MCF 10A (cell line): ENCODE data around the gene NFAT5. TPM values are rescaled to one million over a fixed set of nuclear protein-coding genes. Genes with fewer than 3 reads are reported as not detected.

Experiments used
- BruUV-seq: library from RNA; stranded (reverse); fragments of 400-500 nt; replicated peaks from 2 replicates; lab custom pipeline; 2021; lab: Mats Ljungman, UMichigan
- CTCF ChIA-PET: fragments of 300-600 bp; sonication (Branson Sonifier 250); formaldehyde crosslinking; extraction: SDS; loops from one replicate; lab custom pipeline; 2021; ENCODE audit warnings: antibody characterized with exemption, inconsistent platforms; lab: Yijun Ruan, JAX
- POLR2A ChIA-PET: fragments of 300-600, 350-650 bp; sonication (Branson Sonifier 250); formaldehyde crosslinking; extraction: SDS; loops from one replicate; lab custom pipeline; 2020; ENCODE audit warnings: antibody characterized with exemption, inconsistent platforms; lab: Yijun Ruan, JAX
- DNase-seq: peaks from one replicate; pipeline ENCODE4 v3.0.0-alpha.2; 2018; ENCODE audit not compliant: unreplicated experiment
- H3K27ac Mint-ChIP-seq: one replicate; pipeline ENCODE4 v1.8.0; 2022; ENCODE audit warnings: mild to moderate bottlenecking, low read depth, mixed read lengths; ENCODE audit not compliant: unreplicated experiment
- H3K27me3 Mint-ChIP-seq: one replicate; pipeline ENCODE4 v1.8.0; 2022; ENCODE audit warnings: mixed read lengths; ENCODE audit not compliant: insufficient read depth, unreplicated experiment
- H3K36me3 Mint-ChIP-seq: one replicate; pipeline ENCODE4 v1.8.0; 2022; ENCODE audit warnings: mild to moderate bottlenecking, moderate library complexity, mixed read lengths; ENCODE audit not compliant: insufficient read depth, unreplicated experiment
- H3K4me1 Mint-ChIP-seq: one replicate; pipeline ENCODE4 v1.8.0; 2022; ENCODE audit warnings: mixed read lengths; ENCODE audit not compliant: insufficient read depth, unreplicated experiment
- H3K4me3 Mint-ChIP-seq: one replicate; pipeline ENCODE4 v1.8.0; 2022; ENCODE audit warnings: mild to moderate bottlenecking, moderate library complexity, mixed read lengths; ENCODE audit not compliant: unreplicated experiment
- H3K9me3 Mint-ChIP-seq: one replicate; pipeline ENCODE4 v1.8.0; 2022; ENCODE audit warnings: mixed read lengths; ENCODE audit not compliant: unreplicated experiment
- intact Hi-C: fragments of 100-400 bp; cut with micrococcal nuclease; formaldehyde crosslinking; loops from 2 replicates; pipeline ENCODE4 v1.14.1; 2022
- total RNA-seq: library from RNA; stranded (reverse); gene quantifications from 2 replicates; pipeline ENCODE4 v1.2.3, GENCODE V29; 2022
- TF ChIP-seq, protein P1 (sequence below): fragments of 200-600 bp; IDR thresholded peaks from one replicate; pipeline ENCODE4 v1.8.0; 2022; ENCODE audit warnings: antibody characterized with exemption, mild to moderate bottlenecking; ENCODE audit not compliant: unreplicated experiment

NFAT5 gene
- total RNA-seq, 1 experiment from 2014 or later = 46.4 TPM

DNA sequence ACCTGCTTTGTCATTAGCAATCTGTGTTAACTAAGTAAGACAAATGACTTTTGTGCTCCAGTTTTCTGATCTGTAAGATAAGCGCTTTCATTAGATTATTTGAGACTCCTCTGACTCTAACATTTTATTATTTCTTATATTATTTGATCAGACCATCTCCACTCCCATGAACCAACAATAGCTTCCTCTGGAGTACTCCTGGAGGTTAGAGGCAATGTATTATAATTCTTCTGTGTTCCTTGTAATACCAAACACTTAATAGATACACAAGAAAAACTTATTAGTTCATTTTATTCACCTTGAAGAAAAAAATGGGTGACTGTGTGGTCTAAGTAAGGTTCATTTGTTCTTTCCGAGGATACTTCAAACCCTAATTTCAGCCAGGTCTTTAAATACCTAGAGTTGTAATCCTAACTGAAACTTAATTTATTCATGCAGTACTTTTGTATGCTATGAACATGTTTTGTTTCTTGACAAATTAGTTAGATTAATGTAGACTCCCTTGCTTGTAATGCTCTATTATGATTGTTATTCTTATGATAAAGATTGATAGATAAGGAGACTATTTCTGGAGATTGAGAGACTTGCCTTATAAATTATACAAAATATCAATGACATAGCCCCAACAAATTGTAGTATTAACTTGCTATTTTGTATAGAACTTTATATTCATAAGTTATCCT lies 106.7 kb downstream of the NFAT5 start:
- no peaks in the 10 kb centered on the region for H3K27me3 Mint-ChIP-seq
- H3K36me3 Mint-ChIP-seq = peaks cover 86% of the 10 kb centered on the region
- H3K4me3 Mint-ChIP-seq = no peak overlapping the region
- peak overlapping the region; percentile 16 for H3K27ac Mint-ChIP-seq
- no TSS peak for BruUV-seq
- intact Hi-C loops = no loop called here
- TF ChIP-seq, protein P1, sequence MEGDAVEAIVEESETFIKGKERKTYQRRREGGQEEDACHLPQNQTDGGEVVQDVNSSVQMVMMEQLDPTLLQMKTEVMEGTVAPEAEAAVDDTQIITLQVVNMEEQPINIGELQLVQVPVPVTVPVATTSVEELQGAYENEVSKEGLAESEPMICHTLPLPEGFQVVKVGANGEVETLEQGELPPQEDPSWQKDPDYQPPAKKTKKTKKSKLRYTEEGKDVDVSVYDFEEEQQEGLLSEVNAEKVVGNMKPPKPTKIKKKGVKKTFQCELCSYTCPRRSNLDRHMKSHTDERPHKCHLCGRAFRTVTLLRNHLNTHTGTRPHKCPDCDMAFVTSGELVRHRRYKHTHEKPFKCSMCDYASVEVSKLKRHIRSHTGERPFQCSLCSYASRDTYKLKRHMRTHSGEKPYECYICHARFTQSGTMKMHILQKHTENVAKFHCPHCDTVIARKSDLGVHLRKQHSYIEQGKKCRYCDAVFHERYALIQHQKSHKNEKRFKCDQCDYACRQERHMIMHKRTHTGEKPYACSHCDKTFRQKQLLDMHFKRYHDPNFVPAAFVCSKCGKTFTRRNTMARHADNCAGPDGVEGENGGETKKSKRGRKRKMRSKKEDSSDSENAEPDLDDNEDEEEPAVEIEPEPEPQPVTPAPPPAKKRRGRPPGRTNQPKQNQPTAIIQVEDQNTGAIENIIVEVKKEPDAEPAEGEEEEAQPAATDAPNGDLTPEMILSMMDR = no peak
- H3K4me1 Mint-ChIP-seq = no peaks in the 10 kb centered on the region
- no peaks in the 10 kb centered on the region for H3K9me3 Mint-ChIP-seq
- POLR2A ChIA-PET = interaction anchor here (0.6 kb wide), 1 partner anchor 18 kb away, joined by 4 read pairs; no protein-coding TSS in a partner anchor
- CTCF ChIA-PET = interaction anchor here (0.6 to 0.7 kb wide), 3 partner anchors 11 to 228 kb away, joined by 3 to 4 read pairs (median 3); no protein-coding TSS in a partner anchor
- no peak for DNase-seq

DNA sequence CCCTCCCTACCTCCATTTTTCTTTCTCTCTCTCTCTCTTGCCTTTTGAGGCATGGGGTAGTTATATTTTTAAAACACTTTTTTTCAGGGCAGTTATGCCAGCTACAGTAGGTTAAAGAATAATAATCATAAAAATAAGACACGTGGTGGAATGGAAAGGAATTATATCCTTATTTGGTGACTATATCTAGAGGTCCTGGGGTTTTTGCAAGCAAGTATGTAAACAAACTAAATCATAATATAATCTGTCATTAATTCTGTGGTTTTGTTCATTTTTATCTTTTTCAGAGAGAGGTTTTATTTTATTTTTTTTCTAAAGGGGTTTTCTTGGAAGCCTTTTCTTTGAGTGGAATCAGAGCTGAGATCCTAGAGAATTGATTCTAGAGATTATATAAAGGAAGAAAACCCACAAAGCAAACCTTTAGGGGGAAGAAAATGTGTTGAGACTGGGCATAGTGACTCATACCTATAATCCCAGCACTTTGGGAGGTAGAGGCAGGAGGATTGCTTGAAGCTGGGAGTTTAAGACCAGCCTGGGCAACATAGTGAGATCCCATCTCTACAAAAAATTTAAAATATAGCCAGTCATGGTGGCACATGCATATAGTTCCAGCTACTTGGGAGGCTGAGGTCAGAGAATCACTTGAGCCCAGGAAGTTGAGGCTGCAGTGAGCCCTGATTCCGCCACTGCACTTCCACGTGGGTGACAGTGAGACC lies 107.4 kb downstream of the NFAT5 start:
- ChIA-PET POLR2A (interaction anchor here (0.6 to 1.2 kb wide), 5 partner anchors 11 to 175 kb away, joined by 3 read pairs; no protein-coding TSS in a partner anchor), CTCF (no interaction called here)
- BruUV-seq = no TSS peak
- TF ChIP-seq, protein P1 = no peak
- H3K4me3 Mint-ChIP-seq = no peak overlapping the region
- no peak for DNase-seq
- peak overlapping the region; percentile 16 for H3K27ac Mint-ChIP-seq
- no peaks in the 10 kb centered on the region for H3K4me1 Mint-ChIP-seq
- no peaks in the 10 kb centered on the region for H3K9me3 Mint-ChIP-seq
- H3K36me3 Mint-ChIP-seq = peaks cover 85% of the 10 kb centered on the region
- no peaks in the 10 kb centered on the region for H3K27me3 Mint-ChIP-seq
- intact Hi-C loops = no loop called here

DNA sequence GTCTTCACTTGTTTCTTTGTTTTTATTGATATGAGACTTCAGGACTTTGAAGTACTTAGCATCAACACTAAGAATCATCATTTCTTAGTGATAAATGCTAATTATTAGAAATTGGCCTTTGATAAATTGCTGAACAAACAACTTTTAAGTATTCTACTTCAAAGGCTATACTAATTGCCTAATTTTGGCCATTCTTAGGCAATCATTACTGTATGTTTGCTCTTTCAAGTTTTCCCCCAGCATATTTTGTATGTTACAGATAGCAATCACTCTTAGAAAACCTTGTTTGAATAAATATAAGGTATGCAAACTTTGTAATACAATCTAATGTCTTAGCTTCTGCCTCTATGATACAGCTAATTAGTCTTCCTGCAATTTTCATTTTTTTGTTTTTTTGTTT lies 114.6 kb downstream of the NFAT5 start:
- Mint-ChIP-seq H3K27me3 (no peaks in the 10 kb centered on the region), H3K4me3 (no peak overlapping the region), H3K4me1 (no peaks in the 10 kb centered on the region), H3K27ac (no peak overlapping the region), H3K9me3 (no peaks in the 10 kb centered on the region), H3K36me3 (peaks cover 99% of the 10 kb centered on the region)
- CTCF ChIA-PET = no interaction called here
- no peak for DNase-seq
- BruUV-seq = no TSS peak
- TF ChIP-seq, protein P1 = no peak
- intact Hi-C loops = no loop called here
- POLR2A ChIA-PET = interaction anchor here (1.7 kb wide), 1 partner anchor 22 kb away, joined by 4 read pairs; no protein-coding TSS in a partner anchor

DNA sequence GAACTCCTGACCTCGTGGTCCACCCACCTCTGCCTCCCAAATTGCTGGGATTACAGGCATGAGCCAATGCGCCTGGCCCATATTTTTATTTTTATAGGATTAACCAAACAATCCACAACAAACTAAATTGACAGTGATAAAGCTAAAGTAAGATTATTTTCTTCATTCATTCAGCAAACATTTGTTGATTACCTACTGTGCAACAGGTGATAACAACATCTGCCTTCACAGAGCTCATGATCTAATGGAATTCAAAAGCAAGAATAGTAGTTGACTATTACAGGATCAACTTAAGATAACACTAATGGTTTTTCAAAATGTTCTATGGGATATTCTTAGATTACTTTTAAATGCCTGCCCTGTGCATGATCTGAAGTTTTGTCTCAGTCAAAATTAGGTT lies 122.8 kb downstream of the NFAT5 start:
- DNase-seq = no peak
- H3K4me3 Mint-ChIP-seq = no peak overlapping the region
- intact Hi-C loops = no loop called here
- BruUV-seq = no TSS peak
- CTCF ChIA-PET = interaction anchor here (0.7 to 0.8 kb wide), 2 partner anchors 21 to 36 kb away, joined by 4 to 5 read pairs; no protein-coding TSS in a partner anchor
- no peaks in the 10 kb centered on the region for H3K27me3 Mint-ChIP-seq
- H3K4me1 Mint-ChIP-seq = no peaks in the 10 kb centered on the region
- no peak overlapping the region for H3K27ac Mint-ChIP-seq
- H3K9me3 Mint-ChIP-seq = no peaks in the 10 kb centered on the region
- POLR2A ChIA-PET = interaction anchor here (0.7 kb wide), 1 partner anchor 13 kb away, joined by 3 read pairs; no protein-coding TSS in a partner anchor
- TF ChIP-seq, protein P1 = no peak
- peaks cover 91% of the 10 kb centered on the region for H3K36me3 Mint-ChIP-seq
